ENCODE data around the gene PLEKHF1.

DNA sequence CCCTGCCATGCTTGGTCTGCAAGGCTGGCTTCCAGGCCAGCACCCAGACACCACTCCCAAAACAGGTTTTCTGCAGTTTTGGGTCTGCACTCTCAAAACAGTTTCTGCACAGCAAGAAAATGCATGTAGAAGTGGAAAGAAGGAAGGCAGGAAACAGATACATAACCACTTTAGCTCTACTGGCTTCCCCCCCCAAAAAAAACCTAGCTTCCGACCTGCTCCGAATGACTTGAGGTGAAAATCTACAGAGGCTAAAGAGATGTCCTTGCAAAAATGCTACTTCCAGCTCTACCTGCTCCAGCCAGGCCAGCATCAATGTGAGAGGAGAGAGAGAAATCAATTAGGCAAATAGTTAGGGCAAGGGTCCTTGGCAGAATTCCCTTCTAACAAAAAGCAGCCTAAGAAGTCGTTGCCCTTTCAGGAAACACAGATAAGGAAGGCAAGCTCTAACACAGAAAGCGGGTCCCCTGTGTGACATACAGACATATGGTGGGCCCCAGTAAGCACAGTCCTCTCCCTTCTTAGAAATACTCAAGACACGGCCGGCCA, 46.4 kb downstream of the PLEKHF1 start:
- TF ChIP-seq, protein P1, sequence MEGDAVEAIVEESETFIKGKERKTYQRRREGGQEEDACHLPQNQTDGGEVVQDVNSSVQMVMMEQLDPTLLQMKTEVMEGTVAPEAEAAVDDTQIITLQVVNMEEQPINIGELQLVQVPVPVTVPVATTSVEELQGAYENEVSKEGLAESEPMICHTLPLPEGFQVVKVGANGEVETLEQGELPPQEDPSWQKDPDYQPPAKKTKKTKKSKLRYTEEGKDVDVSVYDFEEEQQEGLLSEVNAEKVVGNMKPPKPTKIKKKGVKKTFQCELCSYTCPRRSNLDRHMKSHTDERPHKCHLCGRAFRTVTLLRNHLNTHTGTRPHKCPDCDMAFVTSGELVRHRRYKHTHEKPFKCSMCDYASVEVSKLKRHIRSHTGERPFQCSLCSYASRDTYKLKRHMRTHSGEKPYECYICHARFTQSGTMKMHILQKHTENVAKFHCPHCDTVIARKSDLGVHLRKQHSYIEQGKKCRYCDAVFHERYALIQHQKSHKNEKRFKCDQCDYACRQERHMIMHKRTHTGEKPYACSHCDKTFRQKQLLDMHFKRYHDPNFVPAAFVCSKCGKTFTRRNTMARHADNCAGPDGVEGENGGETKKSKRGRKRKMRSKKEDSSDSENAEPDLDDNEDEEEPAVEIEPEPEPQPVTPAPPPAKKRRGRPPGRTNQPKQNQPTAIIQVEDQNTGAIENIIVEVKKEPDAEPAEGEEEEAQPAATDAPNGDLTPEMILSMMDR (IDR thresholded peaks at IDR 0.05 in 4 of 5, conservative IDR thresholded peaks at IDR 0.05 in 1 of 5) = no peak
- no peak for TF ChIP-seq POLR2A (IDR thresholded peaks at IDR 0.05)

All from gastrocnemius medialis (tissue), 4 donors.